ENCODE measurements around the gene ZBTB7C.
A peak's percentile ranks its signal among the peaks of the same experiment; 100 is the strongest.

Gene ZBTB7C

DNA sequence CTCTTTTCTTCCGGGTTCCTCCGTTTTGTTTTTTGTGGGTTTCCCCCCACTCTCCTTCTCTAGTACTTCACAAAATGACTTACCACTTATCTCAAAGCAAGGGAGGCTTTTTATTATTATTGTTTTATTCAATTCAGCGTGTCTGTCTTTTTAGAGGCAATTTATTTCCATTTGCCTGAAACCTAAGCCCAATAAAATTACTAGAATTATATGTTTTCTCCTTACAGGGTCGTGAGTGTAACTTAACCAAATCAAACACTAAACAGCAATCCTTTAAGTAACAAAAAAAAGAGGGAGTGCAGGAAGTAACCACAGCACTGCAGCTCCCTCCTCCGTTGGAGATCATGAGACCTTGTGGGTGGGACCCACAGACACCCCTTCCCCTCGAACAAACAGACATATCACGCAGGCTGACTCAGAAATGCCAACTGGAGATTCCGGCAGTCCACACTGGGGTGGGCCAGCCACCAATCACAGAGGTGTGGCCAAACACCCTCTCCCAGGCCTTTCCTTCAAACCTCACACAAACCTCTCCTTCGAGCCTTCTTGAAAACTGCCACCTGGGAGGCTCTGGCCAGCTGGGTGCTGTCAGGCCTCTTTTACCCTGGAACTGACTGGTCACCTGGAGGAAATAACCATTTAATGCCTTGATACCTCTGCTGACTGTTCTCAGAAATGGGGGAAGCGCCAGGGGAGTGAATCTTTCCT, 271.7 kb downstream of the ZBTB7C start:
- DNase-seq (ENCODE audit: low spot score) = no peak

DNA sequence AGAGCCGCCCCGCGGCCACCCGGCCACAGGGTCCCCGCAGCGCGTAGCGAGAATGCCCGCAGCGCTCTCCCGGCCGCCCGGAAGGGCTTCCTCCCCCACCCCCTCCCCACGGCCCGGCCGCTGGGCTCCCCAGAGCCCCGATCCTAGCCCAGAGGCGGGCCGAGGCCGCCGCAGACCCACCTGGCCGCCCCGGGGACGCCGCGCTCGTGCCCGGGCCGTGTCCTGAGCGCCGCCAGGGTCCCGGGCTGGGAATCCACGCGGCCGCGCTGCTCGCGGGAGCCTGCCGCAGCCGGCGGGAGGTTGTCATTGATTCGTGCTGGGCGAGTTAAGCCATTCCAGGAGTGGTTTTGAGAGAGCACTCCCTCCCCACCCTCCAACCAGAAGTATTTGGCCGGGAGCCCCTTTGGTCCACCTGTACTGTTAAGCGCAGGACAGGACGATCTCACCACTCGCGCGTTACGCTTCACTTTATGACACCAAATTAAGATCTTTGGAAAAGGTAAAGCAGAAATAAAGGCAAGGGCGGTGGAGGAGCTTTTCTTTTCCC, 272.3 kb downstream of the ZBTB7C start:
- DNase-seq (ENCODE audit: low spot score) = no peak

DNA sequence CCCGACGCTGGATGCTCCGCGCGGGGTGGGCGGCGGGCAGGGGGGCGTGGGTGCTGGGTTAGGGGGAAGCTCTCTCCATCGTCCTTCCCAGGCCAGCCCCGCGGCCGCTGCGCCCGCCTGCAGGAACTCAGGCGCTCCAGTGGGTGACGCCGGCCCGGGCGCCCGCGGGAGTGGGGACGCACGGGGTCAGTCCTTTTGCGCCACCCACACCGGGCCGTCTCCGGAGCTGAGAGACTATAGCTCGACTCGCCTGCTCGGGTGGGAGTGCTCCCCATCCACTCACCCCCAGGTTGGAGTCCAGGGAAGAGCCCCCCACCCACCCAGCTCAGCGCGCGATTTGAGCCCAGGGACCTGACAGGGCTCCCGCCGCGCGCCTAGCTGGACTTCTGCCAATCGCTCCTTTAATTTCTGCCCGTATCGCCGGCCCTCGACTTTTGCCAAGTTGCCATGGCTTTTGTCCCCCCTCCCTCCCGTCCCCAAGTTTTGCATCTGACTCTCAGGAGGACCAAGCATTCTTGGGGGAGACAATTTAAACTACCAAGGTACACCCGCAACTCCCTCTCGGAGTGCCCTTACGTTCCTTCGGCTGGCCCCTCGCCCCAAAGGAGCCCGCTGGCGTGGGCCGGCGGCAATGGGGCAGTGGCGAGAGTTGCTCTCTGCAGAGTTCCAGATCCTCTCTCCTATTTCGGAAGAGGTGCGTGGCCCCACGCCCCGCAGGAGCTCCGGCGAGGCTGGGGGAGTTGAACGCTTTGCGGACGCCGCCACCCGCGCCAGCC, 272.9 kb downstream of the ZBTB7C start:
- DNase-seq (ENCODE audit: low spot score) = no peak

DNA sequence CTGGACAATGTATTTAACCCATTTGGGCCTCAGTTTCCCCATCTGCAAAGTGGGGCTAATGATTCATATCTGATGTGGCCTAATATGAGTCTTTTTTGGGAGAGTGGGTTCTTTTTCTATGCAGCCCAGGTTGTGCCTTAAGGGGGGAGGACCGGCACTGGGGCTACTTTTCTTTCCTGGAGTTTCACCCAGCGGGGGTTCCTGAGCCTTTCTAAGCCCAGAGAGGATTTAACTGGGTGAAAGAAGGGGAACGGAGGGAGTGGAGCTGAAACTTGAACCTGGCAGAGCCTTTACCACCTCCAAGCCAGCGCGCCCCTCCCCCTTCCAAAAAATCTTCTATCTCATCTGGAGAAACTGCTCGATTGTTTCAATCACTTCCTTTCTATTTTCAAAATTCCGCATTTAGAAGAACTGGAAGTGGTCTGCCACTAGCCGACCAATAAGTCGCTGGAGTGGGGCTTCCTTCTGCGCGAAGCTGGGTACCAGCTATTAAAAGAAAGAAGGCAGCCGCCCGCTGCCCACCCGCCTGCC, 273.7 kb downstream of the ZBTB7C start:
- no peak for DNase-seq (ENCODE audit: low spot score)

DNA sequence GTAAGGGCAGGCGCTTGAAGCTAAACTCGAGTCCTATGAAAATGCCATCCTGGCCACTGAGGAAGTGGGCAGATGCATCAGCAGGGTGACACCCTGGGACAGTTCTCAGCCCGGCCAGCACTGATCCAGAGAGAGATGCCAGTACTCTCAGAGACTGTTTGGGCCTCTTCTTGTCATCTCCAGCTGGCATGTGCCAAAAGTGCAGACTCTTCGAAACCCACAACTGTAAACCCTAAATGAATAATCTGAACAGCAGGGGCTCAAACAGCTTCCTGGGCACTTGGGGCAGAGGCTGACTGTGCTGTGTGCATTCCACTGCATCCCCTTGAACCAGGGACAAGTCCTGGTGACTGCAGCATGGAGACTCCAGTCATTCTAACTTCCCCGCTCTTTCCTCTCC, 274.6 kb downstream of the ZBTB7C start:
- no peak for DNase-seq (ENCODE audit: low spot score)

DNA sequence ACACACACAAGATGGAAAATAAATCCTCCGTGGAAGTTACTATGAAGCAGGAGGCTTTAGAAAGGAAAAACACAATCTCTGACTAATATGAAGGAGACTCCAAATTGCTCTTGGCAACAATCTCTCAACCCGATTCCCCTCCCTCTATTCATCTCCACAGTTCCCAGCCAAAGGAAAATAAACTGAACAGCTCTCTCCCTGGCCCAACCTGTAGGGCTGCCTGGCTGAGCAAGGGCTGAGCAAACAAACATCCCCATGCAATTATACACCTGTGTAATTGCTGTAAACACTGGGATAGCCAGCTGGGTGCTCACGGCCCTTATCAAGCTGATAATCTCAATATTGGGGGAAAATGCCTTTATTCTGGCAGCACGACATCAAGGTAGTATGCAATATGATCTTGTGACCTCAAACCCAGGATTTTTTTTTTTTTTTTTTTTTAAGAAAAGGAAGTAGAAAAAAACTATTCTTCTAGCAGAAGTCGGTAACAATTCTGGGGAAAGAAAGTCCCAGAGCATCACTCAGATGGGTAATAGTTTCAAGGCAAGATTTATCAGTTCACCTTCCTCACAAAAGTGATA, 275.4 kb downstream of the ZBTB7C start:
- no peak for DNase-seq (ENCODE audit: low spot score)

DNA sequence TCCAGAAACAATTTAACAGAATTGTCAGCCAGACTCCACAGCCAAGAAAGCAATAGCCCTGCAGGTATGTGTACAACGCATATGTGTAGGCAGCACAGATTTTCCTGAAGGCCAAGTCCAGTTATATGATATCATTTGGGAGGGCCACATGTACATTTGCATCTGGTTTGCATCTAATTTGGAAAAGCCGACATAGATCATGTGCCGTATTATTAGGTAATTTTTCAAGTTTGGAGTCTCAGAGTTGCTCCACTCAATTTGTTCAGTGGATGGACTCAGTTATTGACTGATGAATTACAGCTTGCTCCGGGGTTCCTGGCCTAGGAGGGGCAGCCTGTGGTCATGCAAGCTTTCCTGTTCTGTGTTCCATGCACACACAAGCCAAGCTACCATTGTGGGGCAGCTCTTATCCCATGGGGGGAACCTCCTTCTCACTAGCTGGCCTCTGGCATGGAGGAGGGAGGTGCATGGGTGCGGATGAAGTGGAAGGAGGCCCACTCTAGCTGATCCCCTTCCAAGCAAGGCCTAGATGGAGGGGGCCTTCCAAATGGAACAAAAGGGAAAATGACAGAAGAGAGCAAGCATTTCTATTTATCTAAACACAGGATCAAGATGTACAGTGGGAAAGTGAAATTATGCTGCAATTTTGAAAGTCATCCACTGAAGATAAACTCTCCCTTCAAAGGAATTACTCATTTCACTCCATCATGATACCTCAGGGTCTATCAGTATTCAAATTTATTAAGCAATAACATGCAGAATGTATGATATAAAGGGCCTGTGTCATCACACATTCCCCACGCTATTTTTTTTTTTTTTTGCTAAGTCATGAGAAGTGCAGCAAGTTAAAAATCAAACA, 276.2 kb downstream of the ZBTB7C start:
- DNase-seq (ENCODE audit: low spot score) = no peak

DNA sequence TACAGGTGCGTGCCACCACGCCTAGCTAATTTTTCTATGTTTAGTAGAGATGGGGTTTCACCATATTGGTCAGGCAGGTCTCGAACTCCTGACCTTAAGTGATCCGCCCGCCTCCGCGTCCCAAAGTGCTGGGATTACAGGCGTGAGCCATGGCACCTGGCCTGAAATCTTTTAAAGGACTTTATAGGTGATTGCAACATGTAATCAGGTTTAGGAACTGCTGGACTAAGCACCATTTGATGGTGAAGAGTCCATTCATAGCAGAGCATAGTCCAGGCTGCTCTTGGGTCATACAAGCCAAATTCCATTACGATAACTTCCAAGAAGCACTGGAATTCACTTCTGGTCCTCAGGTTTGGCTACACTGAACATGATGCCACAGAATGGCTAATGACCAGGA, 278.1 kb downstream of the ZBTB7C start:
- DNase-seq (ENCODE audit: low spot score) = no peak

DNA sequence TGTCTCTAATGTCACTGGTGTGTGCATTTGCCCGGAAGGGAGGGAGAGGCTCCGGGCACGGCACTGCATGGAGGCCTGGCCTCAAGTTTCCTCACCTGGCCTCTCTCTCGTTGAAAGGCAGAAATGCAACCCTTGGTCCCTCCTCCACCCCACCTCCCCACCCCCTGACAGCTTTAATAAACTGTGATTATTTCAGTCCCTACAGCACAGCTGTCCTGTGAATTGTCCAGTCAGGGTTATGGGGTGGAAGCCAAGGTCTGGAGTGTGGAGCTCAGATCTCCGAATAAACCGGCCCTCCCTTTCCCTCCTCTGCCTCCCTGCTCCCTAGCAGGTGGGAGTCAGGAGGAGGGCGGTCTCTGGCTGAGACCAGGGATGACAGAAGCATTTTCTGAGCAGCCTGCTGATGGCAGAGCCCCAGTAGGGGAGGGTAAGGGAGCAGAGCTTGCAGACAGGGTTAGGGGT, 279.5 kb downstream of the ZBTB7C start:
- no peak for DNase-seq (ENCODE audit: low spot score)

DNA sequence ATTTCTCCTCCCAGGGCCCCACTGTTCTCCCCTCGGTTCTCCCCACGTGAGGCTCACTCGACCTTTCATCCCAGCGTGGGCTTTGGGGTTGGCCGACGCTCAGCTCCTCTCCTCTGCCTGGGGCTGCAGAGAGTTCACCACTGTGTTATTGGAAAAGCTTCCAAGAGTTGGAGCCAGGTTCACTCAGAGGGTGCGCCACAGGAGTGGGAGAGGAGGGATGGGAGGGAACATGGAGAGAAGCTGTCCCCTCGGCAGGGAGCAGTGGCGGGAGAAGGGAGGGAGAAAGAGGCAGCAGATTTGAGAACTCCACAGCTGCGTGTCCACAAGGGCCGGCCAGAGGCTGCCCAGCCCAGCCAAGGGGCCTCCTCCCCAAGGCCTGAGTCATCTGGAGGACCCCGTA, 281.6 kb downstream of the ZBTB7C start:
- no peak for DNase-seq (ENCODE audit: low spot score)

DNA sequence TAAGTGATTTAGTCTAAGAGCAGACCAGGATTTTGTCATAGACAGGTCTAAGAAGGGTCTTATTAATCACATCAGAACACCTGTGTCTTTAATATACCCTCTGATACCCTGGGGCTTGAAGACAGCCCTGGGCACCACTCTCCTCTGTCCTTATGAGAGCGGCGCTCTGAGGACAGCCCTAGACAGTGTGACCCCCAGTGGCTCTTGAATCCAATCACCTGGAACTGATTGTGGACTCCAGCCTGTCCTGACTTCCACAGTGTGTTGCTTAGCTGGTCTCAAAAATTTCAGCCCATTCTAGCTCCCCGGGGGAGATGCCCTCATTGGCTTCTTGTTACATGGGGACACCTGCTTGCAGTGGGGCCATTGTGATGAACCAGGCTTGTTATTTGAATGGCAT, 282.9 kb downstream of the ZBTB7C start:
- no peak for DNase-seq (ENCODE audit: low spot score)

DNA sequence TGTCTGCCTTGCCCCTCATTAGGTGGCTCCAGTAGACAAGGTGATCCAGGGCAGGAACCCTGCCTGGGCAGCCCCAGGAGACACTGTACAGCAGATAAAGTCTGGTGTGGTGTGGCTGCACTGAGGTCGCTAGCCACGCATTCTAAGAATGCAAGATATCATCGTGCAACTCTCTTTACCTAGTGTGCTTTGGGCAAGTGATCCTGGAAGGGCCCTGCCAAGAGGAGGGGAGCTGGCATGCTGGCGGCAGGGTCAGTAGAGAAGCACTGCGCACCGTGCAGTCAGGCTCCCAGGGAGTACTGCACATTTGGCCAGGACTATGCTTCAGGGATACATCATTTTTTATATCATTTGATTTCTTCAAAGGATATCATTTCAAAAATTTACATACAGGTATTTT, 283.5 kb downstream of the ZBTB7C start:
- no peak for DNase-seq (ENCODE audit: low spot score)

DNA sequence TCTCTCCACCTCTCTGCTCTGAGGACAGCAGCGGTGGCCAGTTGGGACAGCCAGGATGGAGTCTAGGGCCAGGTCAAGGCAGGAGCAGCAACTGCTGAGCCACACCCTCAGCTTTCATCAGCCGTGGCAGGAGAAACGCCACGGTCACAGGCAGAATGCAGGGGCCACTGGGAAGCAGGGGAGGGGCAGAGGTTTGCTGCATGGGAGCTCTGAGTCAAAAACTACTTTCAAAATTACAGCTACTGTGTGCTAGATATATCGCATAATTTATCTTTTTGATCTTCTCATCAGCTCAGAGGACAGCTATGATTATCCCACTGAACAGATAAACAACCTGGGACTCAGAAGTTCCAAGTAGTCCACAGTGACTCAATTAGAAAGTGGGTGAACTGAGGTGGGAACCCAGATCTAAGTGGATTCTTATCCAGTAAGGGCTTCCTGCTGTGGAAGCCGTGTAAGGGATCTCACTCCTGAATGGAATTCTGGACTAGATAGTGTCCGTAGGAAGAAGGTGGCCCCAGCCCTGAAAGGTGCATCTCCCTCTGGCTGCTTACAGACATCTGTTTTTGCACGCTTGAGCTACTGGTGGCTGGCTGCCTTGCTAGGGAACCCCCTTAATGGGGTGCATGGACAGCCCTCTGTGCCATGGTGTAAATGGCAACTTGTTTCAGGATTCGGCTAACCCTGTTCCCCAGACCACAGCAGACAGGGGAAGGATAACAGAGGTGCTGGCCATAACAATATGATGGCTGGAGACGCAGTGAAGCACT, 284.1 kb downstream of the ZBTB7C start:
- DNase-seq (ENCODE audit: low spot score) = no peak

DNA sequence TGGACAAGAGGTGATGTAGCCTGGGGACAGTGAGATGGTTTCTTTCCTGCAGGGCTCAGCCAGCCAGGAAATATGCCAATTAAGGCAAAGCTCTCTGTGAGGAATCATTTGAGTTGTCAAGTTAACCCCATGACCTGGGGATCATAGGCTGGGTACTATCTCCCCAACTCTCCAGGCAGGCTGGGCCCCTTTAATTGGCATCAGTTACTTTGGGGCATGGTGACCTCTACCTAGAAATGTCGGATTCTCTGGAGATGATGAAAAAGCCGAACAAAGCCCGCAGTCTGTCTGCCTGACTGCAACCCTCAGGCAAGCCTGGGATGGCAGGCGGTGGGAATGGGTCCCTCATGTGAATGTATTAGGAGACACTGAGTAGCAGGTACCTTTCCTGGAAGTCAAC, 285.2 kb downstream of the ZBTB7C start:
- DNase-seq (ENCODE audit: low spot score) = no peak

DNA sequence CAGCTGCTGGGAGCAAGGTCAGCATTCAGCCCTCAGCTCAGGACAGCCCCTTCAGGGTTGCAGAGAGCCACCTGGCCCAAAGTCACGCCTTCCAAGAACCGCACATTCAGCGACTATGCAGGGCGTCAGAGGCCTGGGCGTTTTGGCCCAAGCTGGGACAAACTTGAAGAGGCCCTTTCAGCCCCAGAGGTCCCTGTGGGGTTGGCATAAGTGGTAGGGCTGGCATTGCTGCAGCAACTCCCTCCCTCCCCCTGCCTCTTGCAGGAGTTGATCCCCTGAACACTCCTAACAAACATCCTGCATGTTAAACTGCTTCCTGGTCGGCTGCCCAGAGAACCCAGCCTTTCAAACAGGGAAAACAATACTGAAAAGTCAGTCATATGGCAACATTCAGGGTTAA, 285.9 kb downstream of the ZBTB7C start:
- peak; percentile 35 for DNase-seq (ENCODE audit: low spot score)

DNA sequence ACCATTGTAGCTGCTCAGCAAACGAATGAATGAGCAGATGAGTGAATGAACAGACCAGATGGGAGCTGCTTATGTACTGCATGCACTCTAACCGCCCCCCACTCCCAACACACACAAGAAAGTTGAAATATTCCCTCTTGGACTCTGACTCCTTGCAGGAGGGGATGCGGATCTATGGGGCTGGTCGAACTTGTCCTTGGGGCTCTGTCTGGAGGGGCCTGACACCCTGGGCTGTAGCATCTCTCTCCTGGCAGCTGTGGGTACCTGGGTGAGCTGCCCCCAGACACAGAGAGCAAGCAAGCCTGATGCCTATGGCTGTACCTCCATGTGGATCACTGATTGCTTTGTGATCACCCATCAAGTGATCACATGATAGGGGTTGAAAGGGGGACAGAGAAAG, 286.4 kb downstream of the ZBTB7C start:
- no peak for DNase-seq (ENCODE audit: low spot score)

DNA sequence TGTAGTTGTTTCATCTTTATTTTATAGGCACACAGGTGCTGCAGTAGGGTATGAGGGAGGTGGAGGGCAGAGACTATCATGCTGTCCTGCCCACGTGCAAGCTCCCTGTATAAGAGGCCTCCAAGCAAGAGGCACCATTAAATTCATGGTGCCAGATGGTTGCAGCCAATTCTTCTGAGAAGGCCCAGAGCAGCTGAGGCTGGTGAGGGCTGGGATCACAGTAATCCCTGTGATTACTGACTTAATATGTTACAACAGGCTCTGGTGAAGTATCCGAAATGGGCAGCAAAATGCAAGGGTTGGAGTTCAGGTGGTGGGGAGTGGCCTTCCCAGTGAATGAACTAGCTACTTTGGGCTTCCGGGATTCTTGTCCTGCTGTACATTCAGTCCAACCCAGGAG, 286.8 kb downstream of the ZBTB7C start:
- no peak for DNase-seq (ENCODE audit: low spot score)

DNA sequence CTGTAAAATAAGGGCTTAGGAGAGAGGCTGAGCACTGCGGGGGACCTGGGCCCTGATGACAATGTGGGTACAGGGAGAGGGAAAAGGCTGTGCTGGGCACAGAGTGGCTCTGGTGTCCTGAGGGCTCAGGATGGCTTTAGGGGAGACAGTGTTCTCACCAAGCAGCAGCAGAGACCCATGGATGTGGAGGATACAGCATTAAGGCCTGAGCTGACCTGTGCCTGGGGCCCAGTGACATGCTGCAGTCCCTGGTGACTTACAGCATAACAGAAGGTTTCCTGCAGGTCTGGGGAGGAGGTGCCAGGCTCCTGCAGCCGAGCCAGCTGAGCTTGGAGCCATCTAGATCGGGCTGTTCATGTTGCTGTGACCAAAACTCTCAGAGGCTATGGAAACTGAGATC, 287.4 kb downstream of the ZBTB7C start:
- no peak for DNase-seq (ENCODE audit: low spot score)

DNA sequence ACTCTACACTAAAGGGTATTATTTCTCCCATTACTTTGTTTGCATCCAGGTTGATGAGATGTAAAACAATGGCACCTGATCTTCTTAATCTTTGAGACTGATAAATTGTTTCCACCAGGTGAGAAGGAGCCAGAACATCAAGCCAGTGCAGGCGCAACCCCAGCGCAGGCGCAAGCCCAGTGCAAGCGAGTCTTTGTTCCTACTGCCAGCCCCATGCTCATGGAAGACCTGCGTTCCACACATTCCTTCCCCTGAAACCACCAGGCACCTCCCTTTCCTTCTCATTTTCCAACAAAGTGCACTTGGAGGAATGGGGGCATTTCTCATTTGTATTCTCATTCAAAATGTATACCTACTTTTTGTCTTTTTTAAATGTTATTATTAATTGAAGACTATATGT, 290.0 kb downstream of the ZBTB7C start:
- no peak for DNase-seq (ENCODE audit: low spot score)

DNA sequence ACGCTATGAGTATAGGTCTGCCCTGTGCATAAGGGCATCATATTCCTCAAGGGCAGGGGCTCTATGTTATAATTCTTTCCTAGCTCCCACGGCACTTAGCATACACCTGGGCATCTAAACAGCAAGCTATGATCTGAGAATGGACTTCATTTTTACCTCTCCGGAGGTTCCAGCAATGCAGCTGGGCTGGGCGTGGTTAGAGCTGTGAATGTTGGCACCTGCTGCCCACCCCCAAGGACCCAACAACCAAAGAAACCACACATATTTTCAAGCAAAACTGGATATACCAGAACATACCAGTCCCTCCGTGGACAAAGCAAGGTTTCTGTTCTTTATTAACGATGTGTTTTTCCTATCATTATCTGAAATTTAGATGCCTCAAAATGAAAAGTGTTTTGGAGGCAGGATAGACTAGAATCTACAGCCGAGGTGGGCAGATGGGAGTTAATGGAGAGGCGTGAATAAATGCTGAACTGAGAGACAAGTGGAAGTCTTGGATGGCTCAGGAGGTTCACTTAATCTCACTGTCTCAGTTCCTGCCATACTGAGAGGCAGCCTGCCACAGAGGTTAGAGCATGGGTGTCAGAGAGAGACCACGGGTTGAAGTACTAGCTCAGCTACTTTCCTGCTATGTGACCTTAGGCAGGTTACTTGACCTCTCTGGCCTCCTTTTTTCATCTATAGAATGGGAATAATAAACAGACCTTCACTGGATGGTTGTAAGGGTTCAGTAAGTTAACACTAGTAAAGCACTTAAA, 292.1 kb downstream of the ZBTB7C start:
- DNase-seq (ENCODE audit: low spot score) = no peak

Measured in globus pallidus (tissue), 1 donor.